ELR (cell line): ENCODE data around the gene MRPL49.

Experiments used
- DNase-seq: peaks from one replicate; pipeline ENCODE4 v3.0.0-alpha.2; 2015; ENCODE audit warnings: low read depth

Gene MRPL49

DNA sequence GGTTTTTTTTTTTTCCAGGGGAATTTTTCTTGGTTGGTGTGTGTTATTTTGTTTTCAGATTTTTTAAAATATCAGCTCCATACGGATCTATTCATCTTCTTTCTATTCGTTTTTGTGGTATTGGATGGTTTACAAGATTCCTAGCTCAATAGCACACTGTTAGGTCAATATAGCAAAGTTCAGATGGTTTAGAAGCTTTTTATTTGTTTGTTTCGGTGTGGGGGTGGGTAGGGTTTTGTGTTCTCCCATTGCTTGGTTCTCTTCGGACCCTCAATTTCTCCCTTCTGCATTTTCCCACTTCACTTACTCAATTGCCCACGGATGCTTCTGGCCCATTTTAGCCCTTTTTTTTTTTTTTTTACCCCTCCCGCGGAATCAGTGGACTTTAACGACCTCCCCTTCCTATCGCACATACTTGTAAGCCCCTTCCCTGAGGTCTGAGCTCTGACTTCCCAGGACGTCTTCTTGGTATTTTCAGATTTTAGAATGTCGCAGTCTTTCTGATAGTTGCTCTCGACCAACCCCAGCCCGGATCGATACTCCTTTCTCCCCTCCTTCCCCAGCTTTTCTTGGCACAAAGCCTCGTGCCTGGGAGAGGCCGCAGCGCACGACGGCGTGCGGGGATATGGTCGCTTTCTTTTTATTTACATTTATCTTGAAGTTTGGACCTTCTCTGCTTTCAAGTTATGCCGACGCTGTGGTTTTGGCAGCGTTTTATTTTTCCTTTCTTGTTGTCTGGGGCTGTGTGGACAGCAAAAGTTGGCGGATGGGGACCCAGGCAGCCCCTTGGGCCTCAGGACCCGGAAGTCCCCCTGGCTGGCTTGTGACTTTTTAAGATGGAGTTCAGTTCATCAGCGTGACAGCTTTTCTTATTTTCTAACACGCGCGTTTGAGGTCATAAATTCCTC is 43.5 kb downstream of the MRPL49 start:
- peak; percentile 18 for DNase-seq

- no peak for DNase-seq
Observed at GRCh38 chr11:65166893-65167292, 44.8 kb downstream of the MRPL49 start.

DNA sequence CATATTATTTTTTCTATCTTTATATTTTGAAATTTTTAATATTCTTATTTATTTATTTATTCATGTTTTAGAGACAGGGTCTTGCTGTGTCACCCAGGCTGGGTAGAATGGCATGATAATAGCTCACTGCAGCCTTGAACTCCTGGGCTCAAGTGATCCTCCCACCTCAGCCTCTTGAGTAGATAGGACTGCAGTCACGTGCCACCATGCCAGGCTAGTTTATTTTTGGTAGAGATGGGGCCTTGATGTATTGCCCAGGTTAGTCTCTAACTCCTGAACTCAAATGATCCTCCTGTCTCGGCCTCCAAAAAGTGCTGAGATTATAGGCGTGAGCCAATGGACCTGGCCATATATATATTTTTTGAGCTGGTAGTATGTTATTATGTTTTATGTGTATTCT is 45.5 kb downstream of the MRPL49 start:
- DNase-seq, result no peak

- peak; percentile 32 for DNase-seq
Observed at GRCh38 chr11:65169164-65169641, 47.1 kb downstream of the MRPL49 start.

DNA sequence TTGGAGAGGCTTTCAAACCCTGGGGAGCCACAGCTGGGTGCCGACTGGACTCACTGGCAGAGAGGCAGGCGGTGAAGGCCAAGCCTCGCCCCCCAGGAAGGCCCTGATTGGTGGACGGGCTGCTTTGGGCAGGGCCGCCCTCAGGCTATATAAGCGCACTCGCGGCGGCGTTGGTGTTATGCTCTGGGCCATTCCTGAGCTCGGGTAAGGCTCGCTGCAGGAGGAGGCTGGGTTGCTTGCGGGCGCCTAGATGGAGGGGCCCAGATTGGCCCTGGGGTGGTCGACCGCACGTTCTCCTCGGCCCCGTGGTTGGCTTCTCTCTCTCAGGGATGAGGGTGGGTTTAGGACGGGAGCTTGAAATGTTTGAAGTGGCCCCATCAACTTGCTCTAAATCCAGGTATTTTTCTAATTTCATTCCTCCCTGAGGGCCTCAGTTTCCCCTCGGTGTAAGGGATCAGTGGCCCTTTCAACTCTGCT is 48.0 kb downstream of the MRPL49 start, which contains the start of gene SPDYC:
Gene SPDYC (plus strand): TSS at position 176 of the 477 bp plus-strand sequence. CDS start 1,125 bp downstream, outside the sequence.
- DNase-seq, result no peak

- DNase-seq, result no peak
Observed at GRCh38 chr11:65172600-65172999, 50.5 kb downstream of the MRPL49 start.

DNA sequence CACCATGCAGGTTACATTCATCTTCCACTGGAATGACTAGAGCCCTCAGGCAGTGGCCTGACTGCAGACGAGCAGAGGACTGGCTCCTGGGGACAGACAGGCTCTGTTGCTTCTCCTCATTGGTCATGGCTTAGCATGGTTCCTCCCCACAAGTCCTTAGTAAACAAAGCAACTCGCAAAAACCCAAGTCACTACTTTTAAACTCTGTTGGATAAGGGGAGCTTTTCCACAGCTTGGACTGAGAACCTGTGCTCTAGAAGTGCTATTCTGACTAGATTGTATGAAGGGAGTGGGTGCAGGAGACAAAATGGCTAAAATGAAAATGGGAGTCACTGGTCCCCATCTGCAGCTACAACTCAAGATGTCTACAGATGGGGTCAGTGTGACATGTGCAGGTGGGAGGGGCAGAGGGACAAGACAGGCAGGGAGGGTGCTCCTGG is 52.5 kb downstream of the MRPL49 start:
- DNase-seq, result peak; percentile 23
